K562 treated with DMSO at 1 percent for 24 hours (cell line): ENCODE results near the gene LRRC73. TPM values are rescaled to one million over a fixed set of nuclear protein-coding genes. Genes with fewer than 3 reads are reported as not detected.

Source experiments
- total RNA-seq: library from RNA; unstranded; fragments of 300-600 nt; gene quantifications from 2 replicates; pipeline ENCODE4 v1.2.3, GENCODE V29; 2022; ENCODE audit warnings: low read depth; ENCODE audit not compliant: insufficient read depth

LRRC73 gene
- 1.2 and 1.3 TPM in 2 replicates for total RNA-seq

GRCh38 chr6:43509984-43510826 lies at the start of gene LRRC73:
LRRC73 (minus strand) TSS chr6:43510346; CDS start chr6:43509785, 561 bp downstream.

GRCh38 chr6:43516697-43517504 lies 6.8 kb upstream of the LRRC73 start, which contains the start of the genes POLR1C and YIPF3:
POLR1C (plus strand) TSS chr6:43517089; CDS start chr6:43517110, 21 bp downstream.
YIPF3 (minus strand) TSS chr6:43516926; CDS start chr6:43516807, 119 bp downstream.

GRCh38 chr6:43477235-43478007 lies 32.7 kb downstream of the LRRC73 start, which contains the start of gene TJAP1:
TJAP1 (plus strand) TSS chr6:43477570; CDS start chr6:43499002, 21,432 bp downstream.

Other genes starting within 250 kb of the LRRC73 start
- gene SLC22A7, start 212.1 kb downstream of the LRRC73 start, total RNA-seq = not detected in 2 replicates
- 2.3 TPM in 1 of 2 replicates, not detected in the other for gene CRIP3, start 201.5 kb downstream of the LRRC73 start, total RNA-seq
- 20.9 and 23.3 TPM in 2 replicates for gene ZNF318, start 140.7 kb downstream of the LRRC73 start, total RNA-seq
- 30.5 and 32.8 TPM in 2 replicates for gene ABCC10, start 82.8 kb downstream of the LRRC73 start, total RNA-seq
- gene DLK2, start 54.8 kb downstream of the LRRC73 start, total RNA-seq = 1.9 and 3.7 TPM in 2 replicates
- gene TJAP1, start 32.8 kb downstream of the LRRC73 start, total RNA-seq = 41.2 and 45.2 TPM in 2 replicates
- gene YIPF3, start 6.6 kb upstream of the LRRC73 start, total RNA-seq = 144 and 148 TPM in 2 replicates
- gene POLR1C, start 6.7 kb upstream of the LRRC73 start, total RNA-seq = 38.0 and 45.8 TPM in 2 replicates
- gene XPO5, start 65.7 kb upstream of the LRRC73 start, total RNA-seq = 58.4 and 77.1 TPM in 2 replicates
- 27.2 and 35.2 TPM in 2 replicates for gene POLH, start 65.8 kb upstream of the LRRC73 start, total RNA-seq
- 231 and 248 TPM in 2 replicates for gene GTPBP2, start 118.9 kb upstream of the LRRC73 start, total RNA-seq
- 71.1 and 74.5 TPM in 2 replicates for gene MAD2L1BP, start 125.5 kb upstream of the LRRC73 start, total RNA-seq
- 0.60 and 0.66 TPM in 2 replicates for gene RSPH9, start 134.7 kb upstream of the LRRC73 start, total RNA-seq
- 143 and 147 TPM in 2 replicates for gene MRPS18A, start 177.4 kb upstream of the LRRC73 start, total RNA-seq